Uterus (tissue), 2 donors: ENCODE measurements around the gene PDIA3.

Experiments
- CTCF ChIP-seq, 4 experiments: fragments of 200-600 bp in 2 of 4; fragments of 450-650 bp in 2 of 4; sonication (generic) in 2 of 4; IDR thresholded peaks; one replicate each; pipeline ENCODE4 v1.5.1; 2016 to 2019; ENCODE audit warnings: antibody characterized with exemption in 4 of 4, mild to moderate bottlenecking in 2 of 4, moderate library complexity in 1 of 4
- POLR2A ChIP-seq, 2 donors: fragments of 450-650 bp; IDR thresholded peaks; one replicate each; pipeline ENCODE4 v1.6.1; 2016; ENCODE audit warnings: antibody characterized with exemption in 2 of 2, mild to moderate bottlenecking in 1 of 2, moderate library complexity in 1 of 2

- no peak for TF ChIP-seq CTCF (IDR thresholded peaks at IDR 0.05)
- no peak for TF ChIP-seq POLR2A (IDR thresholded peaks at IDR 0.05)
Observed at GRCh38 chr15:43748376-43748775, 2.1 kb downstream of the PDIA3 start.
